A673 (cell line): ENCODE results near the gene RBBP5.

ENCODE experiments used
- CTCF ChIP-seq: fragments of 300-800, 200-600 bp; sonication (generic); conservative IDR thresholded peaks from 2 replicates; pipeline ENCODE4 v1.5.1; 2017; ENCODE audit warnings: low read depth, mild to moderate bottlenecking, antibody characterized with exemption, low read length, moderate library complexity, mixed read lengths
- EZH2 ChIP-seq: fragments of 200-600 bp; sonication (generic); IDR thresholded peaks from 2 replicates; pipeline ENCODE4 v1.6.1; 2017; ENCODE audit warnings: borderline replicate concordance, low read depth, mild to moderate bottlenecking, mixed read lengths, antibody characterized with exemption, low read length; ENCODE audit not compliant: poor library complexity, severe bottlenecking

GRCh38 chr1:205073511-205073910, 48.3 kb downstream of the RBBP5 start:
- TF ChIP-seq CTCF = no peak
- TF ChIP-seq EZH2 = no peak
